A549 (cell line): ENCODE data around the gene HNRNPUL2. TPM values are rescaled to one million over a fixed set of nuclear protein-coding genes. Genes with fewer than 3 reads are reported as not detected.

ENCODE experiments used
- ATAC-seq, 2 experiments: fragments of 200-7000 bp in 1 of 2; fragments of >200 bp in 1 of 2; cut with Nextera tagmentation in 1 of 2; cut with Tn5 transposase in 1 of 2; 3 replicates each; pipeline versions ENCODE4 v1.8.0 to v1.9.1; 2018 to 2020; ENCODE audit warnings: mild to moderate bottlenecking in 1 of 2, moderate library complexity in 1 of 2
- CTCF ChIA-PET: fragments of 300-600 bp; sonication (Branson Sonifier 250); formaldehyde crosslinking; extraction: SDS; loops from one replicate; lab custom pipeline; 2021; ENCODE audit warnings: antibody characterized with exemption, inconsistent platforms; lab: Yijun Ruan, JAX
- POLR2A ChIA-PET: fragments of 350-600 bp; formaldehyde crosslinking; extraction: SDS; loops from one replicate; lab custom pipeline; 2021; ENCODE audit warnings: antibody characterized with exemption, inconsistent platforms; lab: Yijun Ruan, JAX
- DNase-seq, 2 experiments: peaks; one replicate each; pipeline versions ENCODE4 v3.0.0 to v3.0.0-alpha.2; 2011 to 2016; ENCODE audit warnings: low read depth in 1 of 2, low spot score in 1 of 2
- FAIRE-seq: peaks from 2 replicates; lab custom pipeline; 2011; peaks lifted over from hg19 to GRCh38; lab: Jason Lieb, UNC
- H3K27ac ChIP-seq, 2 experiments: fragments of >200 bp; sonication (Bioruptor Twin); formaldehyde crosslinking; 3 replicates each; pipeline ENCODE4 v1.5.1; 2016 to 2017
- H3K4me1 ChIP-seq: fragments of >200 bp; sonication (Bioruptor Twin); formaldehyde crosslinking; 3 replicates; pipeline ENCODE4 v1.6.1; 2016
- H3K4me2 ChIP-seq: fragments of >200 bp; sonication (Bioruptor Twin); formaldehyde crosslinking; 3 replicates; pipeline ENCODE4 v1.6.1; 2016
- H3K4me3 ChIP-seq: fragments of >200 bp; sonication (Bioruptor Twin); formaldehyde crosslinking; 3 replicates; pipeline ENCODE4 v1.5.1; 2016
- H3K9me3 ChIP-seq: fragments of >200 bp; sonication (Bioruptor Twin); formaldehyde crosslinking; 3 replicates; pipeline ENCODE4 v1.6.1; 2016
- BHLHE40 ChIP-seq: IDR thresholded peaks from 2 replicates; pipeline ENCODE4 v1.6.1; 2012; ENCODE audit warnings: low read depth, low read length, inconsistent platforms
- CBX2 ChIP-seq: fragments of 200-600 bp; sonication (generic); IDR thresholded peaks from 2 replicates; pipeline ENCODE4 v1.6.1; 2016; ENCODE audit warnings: low read depth, mild to moderate bottlenecking, borderline replicate concordance
- CBX8 ChIP-seq: fragments of 200-600 bp; sonication (generic); IDR thresholded peaks from 2 replicates; pipeline ENCODE4 v1.6.1; 2016
- CHD2 ChIP-seq: fragments of 150-350 bp; IDR thresholded peaks from 2 replicates; pipeline ENCODE4 v1.6.1; 2014; ENCODE audit warnings: low read length; ENCODE audit not compliant: partially characterized antibody
- FOSL2 ChIP-seq, 2 experiments: fragments of 450-650 bp in 1 of 2; fragments of >200 bp in 1 of 2; sonication (Bioruptor Twin) in 1 of 2; formaldehyde crosslinking; IDR thresholded peaks; 2 replicates each; pipeline versions ENCODE4 v1.5.0 to v1.6.1; 2016 to 2020; ENCODE audit warnings: mild to moderate bottlenecking in 1 of 2, moderate library complexity in 1 of 2
- GATA3 ChIP-seq: IDR thresholded peaks from 2 replicates; pipeline ENCODE4 v1.6.1; 2012; ENCODE audit warnings: borderline replicate concordance
- HDAC2 ChIP-seq: fragments of 200-600 bp; sonication (generic); IDR thresholded peaks from 2 replicates; pipeline ENCODE4 v1.6.1; 2016
- HOXA7 ChIP-seq: fragments of 250-450 bp; sonication (Bioruptor Pico); IDR thresholded peaks from 2 replicates; pipeline ENCODE4 v1.5.0; 2020; ENCODE audit warnings: mild to moderate bottlenecking, moderate library complexity
- HOXB13 ChIP-seq: fragments of 250-450 bp; sonication (Bioruptor Pico); IDR thresholded peaks from 2 replicates; pipeline ENCODE4 v1.5.0; 2020; ENCODE audit warnings: low read depth, mild to moderate bottlenecking, moderate library complexity
- JUNB ChIP-seq: fragments of >200 bp; sonication (Bioruptor Twin); formaldehyde crosslinking; IDR thresholded peaks from 2 replicates; pipeline ENCODE4 v1.6.1; 2016
- MYC ChIP-seq: IDR thresholded peaks from 2 replicates; pipeline ENCODE4 v1.6.1; 2012; ENCODE audit warnings: mild to moderate bottlenecking, inconsistent platforms, low read length, improper control_type of control experiment, borderline replicate concordance
- NFE2L2 ChIP-seq: fragments of 150-350 bp; conservative IDR thresholded peaks from 2 replicates; pipeline ENCODE4 v1.6.1; 2014; ENCODE audit warnings: low read length
- NPAS2 ChIP-seq: fragments of 250-450 bp; sonication (Bioruptor Pico); IDR thresholded peaks from 2 replicates; pipeline ENCODE4 v1.8.0; 2022; ENCODE audit warnings: mild to moderate bottlenecking, moderate library complexity, borderline replicate concordance
- NR3C1 ChIP-seq: fragments of >200 bp; sonication (Bioruptor Twin); formaldehyde crosslinking; IDR thresholded peaks from 3 replicates; pipeline ENCODE4 v1.6.1; 2017
- SREBF2 ChIP-seq: fragments of 450-650 bp; IDR thresholded peaks from 2 replicates; pipeline ENCODE4 v1.6.1; 2014; ENCODE audit warnings: mild to moderate bottlenecking, moderate library complexity
- ZFP36 ChIP-seq: fragments of 450-650 bp; IDR thresholded peaks from 2 replicates; pipeline ENCODE4 v1.6.1; 2014; ENCODE audit warnings: borderline replicate concordance; ENCODE audit not compliant: partially characterized antibody
- ZSCAN20 ChIP-seq: fragments of 250-450 bp; sonication (Bioruptor Pico); IDR thresholded peaks from 2 replicates; pipeline ENCODE4 v1.8.0; 2022; ENCODE audit warnings: mild to moderate bottlenecking, moderate library complexity
- whole genome bisulfite sequencing: methylation state at CpG from one replicate; pipeline ENCODE4 v1.1.6; 2017; ENCODE audit errors: missing lambda C conversion rate; 5-methylcytosine and 5-hydroxymethylcytosine counted together
- polyA plus RNA-seq, 4 experiments: library from polyadenylated mRNA; depleted of rRNA in 3 of 4; stranded (reverse); fragments of >200 nt; fragmentation: RNase III in 1 of 4; extraction: RNeasy Plus Mini Kit Qiagen cat#74134 plus additional on column Dnase treatment in 1 of 4; gene quantifications; 2 replicates in 3 of 4; 3 replicates in 1 of 4; pipeline ENCODE4 v1.2.3, GENCODE V29; 2011 to 2017
- TF ChIP-seq, protein P1 (sequence below): fragments of 200-600 bp; sonication (generic); IDR thresholded peaks from 2 replicates; pipeline ENCODE4 v1.6.1; 2016; ENCODE audit warnings: antibody characterized with exemption, mild to moderate bottlenecking, moderate library complexity
- TF ChIP-seq, protein P2 (sequence below): fragments of 150-350 bp; IDR thresholded peaks from 2 replicates; pipeline ENCODE4 v1.6.1; 2014; ENCODE audit warnings: low read depth, mild to moderate bottlenecking, low read length
- TF ChIP-seq, protein P3 (sequence below): fragments of >200 bp; sonication (Bioruptor Twin); formaldehyde crosslinking; IDR thresholded peaks from 3 replicates; pipeline ENCODE4 v1.5.1; 2016
- TF ChIP-seq, protein P4 (sequence below): IDR thresholded peaks from 2 replicates; pipeline ENCODE4 v1.6.1; 2012
- TF ChIP-seq, protein P5 (sequence below): fragments of 250-450 bp; sonication (Bioruptor Pico); IDR thresholded peaks from 2 replicates; pipeline ENCODE4 v1.5.0; 2020; ENCODE audit warnings: low read depth, mild to moderate bottlenecking, moderate library complexity

The HNRNPUL2 gene
- polyA plus RNA-seq, 2 of the 4 experiments (the other 2 are of a cell fraction) = 31.4 to 74.4 TPM

DNA sequence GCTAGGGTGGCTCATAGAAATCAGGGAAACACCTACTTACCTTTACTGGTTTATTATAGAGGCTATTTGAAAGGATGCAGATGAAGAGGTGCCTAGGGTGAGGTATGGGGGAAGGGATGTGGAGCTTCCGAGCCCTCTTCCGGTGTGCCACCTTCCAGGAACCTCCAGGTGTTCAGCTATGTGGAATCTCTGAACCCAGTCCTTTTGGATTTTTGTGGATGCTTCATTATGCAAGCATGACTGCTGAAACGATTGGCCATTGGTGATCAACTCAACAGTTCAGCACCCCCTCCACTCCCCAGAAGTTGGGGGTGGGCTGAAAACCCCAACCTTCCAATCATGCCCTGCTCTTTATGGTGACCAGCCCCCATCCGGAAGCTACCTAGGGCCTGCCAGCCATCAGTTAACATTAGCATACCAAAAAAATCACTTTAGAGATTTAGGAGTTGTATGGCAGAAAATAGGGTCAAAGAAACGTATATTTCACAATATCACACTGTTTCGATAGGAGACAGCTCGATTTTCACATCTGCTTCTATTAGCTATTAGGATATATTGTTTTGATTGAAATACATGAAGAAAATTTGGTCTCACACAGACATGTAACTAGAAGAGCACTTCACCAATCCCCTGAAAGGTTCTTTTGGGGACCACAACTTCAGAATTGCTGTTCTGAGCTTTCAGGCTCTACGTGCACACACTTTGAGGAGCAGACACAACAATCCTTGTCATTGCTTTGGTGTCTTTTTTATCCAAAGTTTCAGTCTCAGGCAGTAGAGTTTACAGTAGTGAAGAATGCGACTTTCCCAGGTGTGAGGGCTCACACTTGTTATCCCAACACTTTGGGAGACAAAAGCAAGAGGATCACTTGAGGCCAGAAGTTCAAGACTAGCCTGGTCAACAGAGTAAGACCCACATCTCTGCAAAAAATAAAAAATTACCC is 30.9 kb upstream of the HNRNPUL2 start:
- 68% methylated on average over 9 of the region's 9 CpGs for WGBS
- peaks cover 16% of the 10 kb centered on the region; the same call in 2 of the 3 replicates for H3K4me1 ChIP-seq
- POLR2A ChIA-PET = interaction anchor here (1.1 kb wide), 1 partner anchor 83 kb away, joined by 3 read pairs; no protein-coding TSS in a partner anchor
- no peak for FAIRE-seq
- H3K4me3 ChIP-seq = no peak overlapping the region
- H3K4me2 ChIP-seq = no peak overlapping the region
- CTCF ChIA-PET = interaction anchor here (0.6 to 3.6 kb wide), 4 partner anchors 11 to 31 kb away, joined by 3 to 19 read pairs (median 6); partner anchors contain the start of gene TMEM179B
- no peaks in the 10 kb centered on the region for H3K9me3 ChIP-seq
- H3K27ac ChIP-seq = no peak overlapping the region
- TF ChIP-seq NR3C1 (no peak), JUNB (no peak), HOXA7 (CRISPR knock-in tag) (no peak), ZFP36 (no peak), NFE2L2 (no peak), CBX2 (no peak), MYC (no peak), GATA3 (no peak), HOXB13 (no peak), CBX8 (no peak), NPAS2 (no peak), BHLHE40 (no peak)
- TF ChIP-seq, protein P1, sequence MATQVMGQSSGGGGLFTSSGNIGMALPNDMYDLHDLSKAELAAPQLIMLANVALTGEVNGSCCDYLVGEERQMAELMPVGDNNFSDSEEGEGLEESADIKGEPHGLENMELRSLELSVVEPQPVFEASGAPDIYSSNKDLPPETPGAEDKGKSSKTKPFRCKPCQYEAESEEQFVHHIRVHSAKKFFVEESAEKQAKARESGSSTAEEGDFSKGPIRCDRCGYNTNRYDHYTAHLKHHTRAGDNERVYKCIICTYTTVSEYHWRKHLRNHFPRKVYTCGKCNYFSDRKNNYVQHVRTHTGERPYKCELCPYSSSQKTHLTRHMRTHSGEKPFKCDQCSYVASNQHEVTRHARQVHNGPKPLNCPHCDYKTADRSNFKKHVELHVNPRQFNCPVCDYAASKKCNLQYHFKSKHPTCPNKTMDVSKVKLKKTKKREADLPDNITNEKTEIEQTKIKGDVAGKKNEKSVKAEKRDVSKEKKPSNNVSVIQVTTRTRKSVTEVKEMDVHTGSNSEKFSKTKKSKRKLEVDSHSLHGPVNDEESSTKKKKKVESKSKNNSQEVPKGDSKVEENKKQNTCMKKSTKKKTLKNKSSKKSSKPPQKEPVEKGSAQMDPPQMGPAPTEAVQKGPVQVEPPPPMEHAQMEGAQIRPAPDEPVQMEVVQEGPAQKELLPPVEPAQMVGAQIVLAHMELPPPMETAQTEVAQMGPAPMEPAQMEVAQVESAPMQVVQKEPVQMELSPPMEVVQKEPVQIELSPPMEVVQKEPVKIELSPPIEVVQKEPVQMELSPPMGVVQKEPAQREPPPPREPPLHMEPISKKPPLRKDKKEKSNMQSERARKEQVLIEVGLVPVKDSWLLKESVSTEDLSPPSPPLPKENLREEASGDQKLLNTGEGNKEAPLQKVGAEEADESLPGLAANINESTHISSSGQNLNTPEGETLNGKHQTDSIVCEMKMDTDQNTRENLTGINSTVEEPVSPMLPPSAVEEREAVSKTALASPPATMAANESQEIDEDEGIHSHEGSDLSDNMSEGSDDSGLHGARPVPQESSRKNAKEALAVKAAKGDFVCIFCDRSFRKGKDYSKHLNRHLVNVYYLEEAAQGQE = no peak
- TF ChIP-seq, protein P2, sequence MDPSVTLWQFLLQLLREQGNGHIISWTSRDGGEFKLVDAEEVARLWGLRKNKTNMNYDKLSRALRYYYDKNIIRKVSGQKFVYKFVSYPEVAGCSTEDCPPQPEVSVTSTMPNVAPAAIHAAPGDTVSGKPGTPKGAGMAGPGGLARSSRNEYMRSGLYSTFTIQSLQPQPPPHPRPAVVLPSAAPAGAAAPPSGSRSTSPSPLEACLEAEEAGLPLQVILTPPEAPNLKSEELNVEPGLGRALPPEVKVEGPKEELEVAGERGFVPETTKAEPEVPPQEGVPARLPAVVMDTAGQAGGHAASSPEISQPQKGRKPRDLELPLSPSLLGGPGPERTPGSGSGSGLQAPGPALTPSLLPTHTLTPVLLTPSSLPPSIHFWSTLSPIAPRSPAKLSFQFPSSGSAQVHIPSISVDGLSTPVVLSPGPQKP = no peak
- TF ChIP-seq, protein P3, sequence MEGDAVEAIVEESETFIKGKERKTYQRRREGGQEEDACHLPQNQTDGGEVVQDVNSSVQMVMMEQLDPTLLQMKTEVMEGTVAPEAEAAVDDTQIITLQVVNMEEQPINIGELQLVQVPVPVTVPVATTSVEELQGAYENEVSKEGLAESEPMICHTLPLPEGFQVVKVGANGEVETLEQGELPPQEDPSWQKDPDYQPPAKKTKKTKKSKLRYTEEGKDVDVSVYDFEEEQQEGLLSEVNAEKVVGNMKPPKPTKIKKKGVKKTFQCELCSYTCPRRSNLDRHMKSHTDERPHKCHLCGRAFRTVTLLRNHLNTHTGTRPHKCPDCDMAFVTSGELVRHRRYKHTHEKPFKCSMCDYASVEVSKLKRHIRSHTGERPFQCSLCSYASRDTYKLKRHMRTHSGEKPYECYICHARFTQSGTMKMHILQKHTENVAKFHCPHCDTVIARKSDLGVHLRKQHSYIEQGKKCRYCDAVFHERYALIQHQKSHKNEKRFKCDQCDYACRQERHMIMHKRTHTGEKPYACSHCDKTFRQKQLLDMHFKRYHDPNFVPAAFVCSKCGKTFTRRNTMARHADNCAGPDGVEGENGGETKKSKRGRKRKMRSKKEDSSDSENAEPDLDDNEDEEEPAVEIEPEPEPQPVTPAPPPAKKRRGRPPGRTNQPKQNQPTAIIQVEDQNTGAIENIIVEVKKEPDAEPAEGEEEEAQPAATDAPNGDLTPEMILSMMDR = no peak
- TF ChIP-seq, protein P4, sequence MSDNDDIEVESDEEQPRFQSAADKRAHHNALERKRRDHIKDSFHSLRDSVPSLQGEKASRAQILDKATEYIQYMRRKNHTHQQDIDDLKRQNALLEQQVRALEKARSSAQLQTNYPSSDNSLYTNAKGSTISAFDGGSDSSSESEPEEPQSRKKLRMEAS = no peak
- TF ChIP-seq, all 56 proteins: peak for 0
- DNase-seq (no peak), ATAC-seq (no peak)

DNA sequence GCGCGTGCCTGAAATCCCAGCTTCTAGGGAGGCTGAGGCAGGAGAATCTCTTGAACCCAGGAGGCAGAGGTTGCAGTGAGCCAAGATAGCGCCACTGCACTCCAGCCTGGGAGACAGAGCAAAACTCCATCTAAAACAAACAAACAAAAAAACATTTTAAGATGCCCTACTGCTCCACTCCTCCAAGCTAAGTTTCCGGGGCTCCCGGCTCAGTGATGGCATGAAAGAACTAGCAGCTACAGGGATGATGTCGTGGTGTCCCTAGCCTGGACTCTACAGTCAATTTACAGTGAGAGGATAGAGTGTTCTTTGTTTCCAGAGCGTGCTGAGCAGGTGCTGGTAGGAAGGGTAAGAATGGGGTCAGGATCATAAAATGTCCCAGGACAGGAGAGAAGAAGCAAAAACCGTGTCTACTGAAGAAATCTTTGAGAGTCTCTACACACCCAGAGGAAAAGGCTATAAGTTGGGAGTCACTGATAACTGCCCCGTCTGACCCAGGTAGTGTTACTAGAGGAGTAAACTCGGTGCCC is 27.9 kb upstream of the HNRNPUL2 start:
- ChIA-PET CTCF (interaction anchor here (1.2 to 1.8 kb wide), 2 partner anchors 14 to 31 kb away, joined by 5 to 6 read pairs; no protein-coding TSS in a partner anchor), POLR2A (interaction anchor here (1.5 to 3.0 kb wide), 3 partner anchors 15 to 85 kb away, joined by 7 to 63 read pairs (median 34); partner anchors contain the start of genes HNRNPUL2, TAF6L and WDR74)
- DNase-seq (no peak), ATAC-seq (no peak), FAIRE-seq (no peak)
- 87% methylated on average over 10 of the region's 10 CpGs for WGBS
- no peaks in the 10 kb centered on the region for H3K9me3 ChIP-seq
- H3K27ac ChIP-seq = no peak overlapping the region
- peak overlapping the region; percentile 91 for H3K4me2 ChIP-seq
- H3K4me1 ChIP-seq = peaks cover 11% of the 10 kb centered on the region; the same call in 1 of the 3 replicates
- H3K4me3 ChIP-seq = 0 out of 3 replicates have a peak overlapping the region, but pooled peaks have one; percentile 55
- TF ChIP-seq CBX2 = no peak
- TF ChIP-seq ZSCAN20 (CRISPR knock-in tag) = no peak
- no peak for TF ChIP-seq CBX8
- no peak for TF ChIP-seq FOSL2 (IDR thresholded peaks at IDR 0.05)
- TF ChIP-seq FOSL2 (CRISPR knock-in tag; IDR thresholded peaks at IDR 0.05) = no peak
- TF ChIP-seq SREBF2 = no peak
- TF ChIP-seq MYC = no peak
- TF ChIP-seq, protein P5, sequence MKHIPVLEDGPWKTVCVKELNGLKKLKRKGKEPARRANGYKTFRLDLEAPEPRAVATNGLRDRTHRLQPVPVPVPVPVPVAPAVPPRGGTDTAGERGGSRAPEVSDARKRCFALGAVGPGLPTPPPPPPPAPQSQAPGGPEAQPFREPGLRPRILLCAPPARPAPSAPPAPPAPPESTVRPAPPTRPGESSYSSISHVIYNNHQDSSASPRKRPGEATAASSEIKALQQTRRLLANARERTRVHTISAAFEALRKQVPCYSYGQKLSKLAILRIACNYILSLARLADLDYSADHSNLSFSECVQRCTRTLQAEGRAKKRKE (CRISPR knock-in tag) = no peak
- no peak for TF ChIP-seq CHD2
- TF ChIP-seq BHLHE40 = no peak
- TF ChIP-seq, protein P3 = no peak
- TF ChIP-seq HDAC2 = no peak
